WERI-Rb-1 (cell line): ENCODE data around the gene ST3GAL4.
"Not testable (repeated sequence)": the region's sequence is repeated elsewhere in the genome, so short reads cannot be mapped to it uniquely, and the experiment has no call there.

Experiments
- DNase-seq: peaks from one replicate; pipeline ENCODE4 v3.0.0-alpha.2; 2020
- H3K27ac ChIP-seq: fragments of 250-450 bp; sonication (Bioruptor Pico); 2 replicates; pipeline ENCODE4 v1.5.1; 2020; ENCODE audit warnings: mild to moderate bottlenecking, moderate library complexity
- H3K27me3 ChIP-seq: fragments of 250-450 bp; sonication (Bioruptor Pico); 2 replicates; pipeline ENCODE4 v1.5.1; 2021; ENCODE audit warnings: mild to moderate bottlenecking, low read depth, moderate library complexity; ENCODE audit not compliant: insufficient read depth, severe bottlenecking
- H3K36me3 ChIP-seq: fragments of 250-450 bp; sonication (Bioruptor Pico); 2 replicates; pipeline ENCODE4 v1.5.1; 2020; ENCODE audit warnings: mild to moderate bottlenecking, moderate library complexity
- H3K4me3 ChIP-seq: 2 replicates; pipeline ENCODE4 v1.5.1; 2011; ENCODE audit warnings: low read depth, mild to moderate bottlenecking, control low read depth, low read length
- H3K9me3 ChIP-seq: fragments of 250-450 bp; sonication (Bioruptor Pico); 2 replicates; pipeline ENCODE4 v1.5.1; 2021; ENCODE audit warnings: mild to moderate bottlenecking, moderate library complexity; ENCODE audit not compliant: severe bottlenecking
- TF ChIP-seq, protein P1 (sequence below): IDR thresholded peaks from 2 replicates; pipeline ENCODE4 v1.5.1; 2011; ENCODE audit warnings: low read depth, mild to moderate bottlenecking, control low read depth, inconsistent platforms, low read length

Gene ST3GAL4

GRCh38 chr11:126391970-126392632 is 36.6 kb downstream of the ST3GAL4 start:
- TF ChIP-seq, protein P1, sequence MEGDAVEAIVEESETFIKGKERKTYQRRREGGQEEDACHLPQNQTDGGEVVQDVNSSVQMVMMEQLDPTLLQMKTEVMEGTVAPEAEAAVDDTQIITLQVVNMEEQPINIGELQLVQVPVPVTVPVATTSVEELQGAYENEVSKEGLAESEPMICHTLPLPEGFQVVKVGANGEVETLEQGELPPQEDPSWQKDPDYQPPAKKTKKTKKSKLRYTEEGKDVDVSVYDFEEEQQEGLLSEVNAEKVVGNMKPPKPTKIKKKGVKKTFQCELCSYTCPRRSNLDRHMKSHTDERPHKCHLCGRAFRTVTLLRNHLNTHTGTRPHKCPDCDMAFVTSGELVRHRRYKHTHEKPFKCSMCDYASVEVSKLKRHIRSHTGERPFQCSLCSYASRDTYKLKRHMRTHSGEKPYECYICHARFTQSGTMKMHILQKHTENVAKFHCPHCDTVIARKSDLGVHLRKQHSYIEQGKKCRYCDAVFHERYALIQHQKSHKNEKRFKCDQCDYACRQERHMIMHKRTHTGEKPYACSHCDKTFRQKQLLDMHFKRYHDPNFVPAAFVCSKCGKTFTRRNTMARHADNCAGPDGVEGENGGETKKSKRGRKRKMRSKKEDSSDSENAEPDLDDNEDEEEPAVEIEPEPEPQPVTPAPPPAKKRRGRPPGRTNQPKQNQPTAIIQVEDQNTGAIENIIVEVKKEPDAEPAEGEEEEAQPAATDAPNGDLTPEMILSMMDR, result peak; percentile 48
- DNase-seq, result no peak
- no peaks in the 10 kb centered on the region for H3K9me3 ChIP-seq
- H3K27me3 ChIP-seq, result no peaks in the 10 kb centered on the region
- no peaks in the 10 kb centered on the region for H3K36me3 ChIP-seq
- no peak overlapping the region; the same call in 1 of the 2 replicates for H3K27ac ChIP-seq
- H3K4me3 ChIP-seq, result no peak overlapping the region

DNA sequence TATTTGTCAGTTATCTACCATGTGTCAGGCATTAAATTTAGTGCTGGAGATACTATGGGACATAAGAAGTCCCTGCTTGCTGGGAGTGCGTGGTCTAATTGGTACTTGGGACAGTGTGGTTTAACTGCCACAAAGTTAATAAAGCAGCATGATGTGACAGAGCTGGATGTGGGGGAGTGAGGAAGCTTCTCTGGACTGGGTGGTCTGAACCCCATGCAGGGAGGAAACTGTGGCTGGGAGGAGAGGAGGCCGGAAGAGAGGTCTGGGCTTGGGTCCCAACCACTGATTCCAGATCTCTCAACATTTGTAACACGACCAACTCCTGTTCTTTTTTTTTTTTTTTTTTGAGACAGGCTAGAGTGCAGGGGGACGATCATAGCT is 37.1 kb downstream of the ST3GAL4 start:
- no peaks in the 10 kb centered on the region for H3K27me3 ChIP-seq
- no peak overlapping the region for H3K27ac ChIP-seq
- DNase-seq, result no peak
- TF ChIP-seq, protein P1, result no peak
- no peaks in the 10 kb centered on the region for H3K36me3 ChIP-seq
- H3K4me3 ChIP-seq, result no peak overlapping the region
- H3K9me3 ChIP-seq, result no peaks in the 10 kb centered on the region

DNA sequence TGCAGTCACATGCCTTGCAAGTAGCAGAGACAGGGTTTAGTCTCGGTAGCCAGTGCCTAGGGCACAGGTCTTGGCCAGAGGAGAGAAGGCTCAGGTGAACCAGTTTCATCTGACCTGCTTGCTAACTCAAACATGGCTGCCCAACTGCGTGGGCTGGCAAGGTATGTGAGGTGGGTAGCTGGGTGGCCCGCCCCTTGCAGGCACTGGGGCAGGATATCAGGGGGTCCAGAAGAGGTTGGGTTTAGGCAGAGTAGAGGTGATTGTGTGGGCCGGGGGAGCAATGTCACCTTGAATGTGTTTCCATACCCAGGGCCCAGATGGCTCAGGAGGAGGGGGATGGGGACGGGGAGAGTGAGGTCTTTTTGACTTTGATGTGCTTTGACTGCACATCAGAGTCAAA is 37.7 kb downstream of the ST3GAL4 start:
- Histone ChIP-seq H3K9me3 (no peaks in the 10 kb centered on the region), H3K4me3 (no peak overlapping the region), H3K27ac (no peak overlapping the region), H3K27me3 (no peaks in the 10 kb centered on the region), H3K36me3 (no peaks in the 10 kb centered on the region)
- no peak for DNase-seq
- TF ChIP-seq, protein P1, result no peak

DNA sequence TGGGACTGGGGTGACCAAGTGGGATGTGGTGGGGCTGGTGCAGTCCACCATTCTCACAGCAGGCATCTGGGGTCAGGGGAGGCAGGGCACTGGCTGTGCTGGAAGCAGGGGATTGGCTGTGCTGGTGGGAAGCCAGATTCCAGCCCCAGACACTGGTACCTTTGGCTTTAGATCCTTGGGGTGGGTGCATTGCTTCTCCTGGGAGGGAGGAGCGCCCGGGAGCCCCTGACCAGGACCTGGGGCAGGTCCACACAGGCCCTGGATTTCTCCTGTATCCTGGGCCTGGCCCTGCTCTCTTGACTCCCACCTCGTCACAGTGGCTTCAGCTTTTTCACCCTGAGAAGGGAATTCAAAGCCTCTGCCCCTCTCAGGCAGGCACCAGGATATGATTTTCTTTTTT is 38.5 kb downstream of the ST3GAL4 start:
- DNase-seq, result no peak
- TF ChIP-seq, protein P1, result no peak
- Histone ChIP-seq H3K4me3 (no peak overlapping the region), H3K27ac (no peak overlapping the region), H3K9me3 (no peaks in the 10 kb centered on the region), H3K27me3 (no peaks in the 10 kb centered on the region), H3K36me3 (no peaks in the 10 kb centered on the region)

- not testable (repeated sequence) for H3K36me3 ChIP-seq, H3K4me3 ChIP-seq, H3K9me3 ChIP-seq, DNase-seq, H3K27ac ChIP-seq, H3K27me3 ChIP-seq
Observed at GRCh38 chr11:126394634-126395072, 39.2 kb downstream of the ST3GAL4 start.

- not testable (repeated sequence) for DNase-seq, H3K36me3 ChIP-seq, H3K4me3 ChIP-seq, H3K27ac ChIP-seq, H3K9me3 ChIP-seq, H3K27me3 ChIP-seq
Observed at GRCh38 chr11:126395784-126396183, 40.3 kb downstream of the ST3GAL4 start.

GRCh38 chr11:126396266-126396665 is 40.8 kb downstream of the ST3GAL4 start:
- not testable (repeated sequence) for H3K36me3 ChIP-seq, DNase-seq, H3K4me3 ChIP-seq, H3K27ac ChIP-seq, H3K27me3 ChIP-seq, H3K9me3 ChIP-seq
